ENCODE data around the gene DGKZ.

DGKZ gene

DNA sequence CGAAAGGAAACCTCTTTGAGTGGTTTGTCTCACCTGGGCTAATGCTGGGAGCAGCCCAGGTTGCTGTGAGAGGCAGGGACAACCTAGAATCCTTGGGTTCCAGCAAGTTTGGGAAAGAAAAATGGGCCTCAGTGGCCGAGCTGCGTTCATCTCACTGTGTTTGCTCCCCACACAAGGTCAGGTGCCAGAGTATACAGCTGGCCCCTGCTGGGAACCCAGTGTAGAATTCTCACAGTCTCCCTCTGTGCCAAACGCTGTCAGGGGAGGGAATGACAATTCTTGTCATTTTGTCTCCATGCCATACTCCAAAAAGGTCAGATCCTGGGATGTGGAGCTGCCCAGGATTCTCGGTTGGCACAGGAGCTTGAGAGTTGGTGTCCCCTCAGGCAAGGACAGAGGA lies 4.3 kb downstream of the DGKZ start:
- no peak for TF ChIP-seq CTCF (conservative IDR thresholded peaks at IDR 0.05; ENCODE audit: low read depth, low read length)
- DNase-seq (ENCODE audit: low read depth): no peak
- no peak overlapping the region for H3K4me3 ChIP-seq (ENCODE audit: low read length)

DNA sequence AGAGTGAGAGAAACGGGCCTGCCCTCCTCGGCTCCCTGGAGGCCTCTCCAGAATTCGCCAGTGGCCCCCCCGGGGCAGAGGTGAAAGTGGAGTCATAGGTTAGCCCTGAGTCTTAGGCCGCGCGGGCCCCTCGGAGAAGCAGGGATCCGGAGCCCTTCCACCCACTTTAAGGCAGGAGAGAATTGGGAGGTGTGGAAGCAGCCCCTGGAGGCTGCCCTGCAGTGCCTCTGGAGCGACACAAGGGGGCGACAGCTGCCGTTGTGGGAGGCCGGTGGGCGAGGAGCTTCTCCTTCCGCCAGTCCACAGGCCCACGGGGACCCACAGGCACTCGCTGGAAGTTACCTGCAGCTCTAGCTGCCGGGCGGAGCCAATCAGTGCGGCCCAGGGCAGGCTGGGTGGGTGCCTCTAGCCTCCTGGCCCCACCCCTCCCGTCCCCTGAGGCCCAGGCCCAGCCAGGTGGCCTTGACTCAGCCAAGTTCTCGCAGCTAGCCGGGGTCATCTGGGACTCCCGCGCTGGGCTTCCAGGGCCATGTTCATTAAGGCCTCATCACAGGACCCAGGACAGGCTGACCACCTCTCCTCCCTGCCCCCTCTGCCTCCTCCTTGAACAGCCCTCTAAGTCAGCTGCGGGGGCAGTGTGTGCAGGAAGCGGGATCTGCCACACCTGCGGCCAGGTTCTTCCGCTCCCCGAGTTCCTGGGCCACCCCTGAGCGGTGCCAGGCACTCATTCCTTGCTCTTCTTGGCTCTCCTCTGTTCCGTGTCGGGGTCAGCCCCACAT lies 5.0 kb downstream of the DGKZ start:
- no peak for DNase-seq (ENCODE audit: low read depth)
- H3K4me3 ChIP-seq (ENCODE audit: low read length): no peak overlapping the region
- TF ChIP-seq CTCF (conservative IDR thresholded peaks at IDR 0.05; ENCODE audit: low read depth, low read length): peak; percentile 89

DNA sequence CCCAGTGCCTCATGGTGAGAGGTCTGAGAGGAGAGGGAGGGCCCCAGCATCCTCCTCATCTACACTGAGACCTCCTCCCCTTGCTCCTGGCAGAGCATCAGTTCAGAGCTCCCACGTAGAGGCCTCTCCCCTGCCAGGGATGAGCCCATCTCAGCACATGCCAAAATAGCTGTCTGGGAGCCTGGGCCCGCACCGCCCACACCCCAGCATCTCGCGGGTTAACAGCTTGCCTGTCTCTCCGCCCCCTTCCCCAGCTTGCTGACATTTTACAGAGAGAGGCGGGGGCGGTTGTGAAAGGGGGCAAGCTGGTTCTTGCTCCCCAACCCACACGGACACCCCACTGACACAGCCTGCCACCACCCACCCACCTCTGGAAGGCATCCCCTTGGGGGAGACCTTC lies 6.4 kb downstream of the DGKZ start:
- TF ChIP-seq CTCF (conservative IDR thresholded peaks at IDR 0.05; ENCODE audit: low read depth, low read length): no peak
- H3K4me3 ChIP-seq (ENCODE audit: low read length): no peak overlapping the region
- no peak for DNase-seq (ENCODE audit: low read depth)

DNA sequence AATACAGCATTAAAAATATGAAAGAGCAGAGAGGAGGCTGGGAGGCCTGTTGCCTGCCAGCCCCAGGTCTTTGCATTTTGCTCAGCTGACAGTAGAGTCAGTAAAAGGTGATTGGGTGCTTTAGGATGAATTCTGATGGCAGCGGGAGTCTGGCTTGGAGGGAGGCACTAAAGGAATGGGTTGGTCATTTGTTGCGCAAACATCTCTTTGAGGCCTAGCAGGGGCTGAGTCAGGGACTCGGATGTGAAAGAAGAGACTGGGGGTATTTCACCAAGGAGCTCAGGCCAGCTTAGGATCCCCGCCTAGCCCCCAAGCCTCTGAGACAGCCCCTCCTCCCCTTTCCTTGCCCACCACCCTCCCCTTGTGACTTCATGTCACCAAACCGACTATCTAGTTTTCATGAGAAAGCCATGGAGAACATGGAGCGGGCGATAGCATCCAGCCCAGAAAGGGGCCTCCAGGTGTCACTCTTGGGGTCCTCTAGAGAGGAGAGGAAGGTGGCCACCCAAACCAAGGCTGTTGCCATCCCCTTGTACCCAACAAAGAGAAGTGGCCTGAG lies 9.7 kb downstream of the DGKZ start:
- no peak for TF ChIP-seq CTCF (conservative IDR thresholded peaks at IDR 0.05; ENCODE audit: low read depth, low read length)
- no peak overlapping the region for H3K4me3 ChIP-seq (ENCODE audit: low read length)
- DNase-seq (ENCODE audit: low read depth): no peak

DNA sequence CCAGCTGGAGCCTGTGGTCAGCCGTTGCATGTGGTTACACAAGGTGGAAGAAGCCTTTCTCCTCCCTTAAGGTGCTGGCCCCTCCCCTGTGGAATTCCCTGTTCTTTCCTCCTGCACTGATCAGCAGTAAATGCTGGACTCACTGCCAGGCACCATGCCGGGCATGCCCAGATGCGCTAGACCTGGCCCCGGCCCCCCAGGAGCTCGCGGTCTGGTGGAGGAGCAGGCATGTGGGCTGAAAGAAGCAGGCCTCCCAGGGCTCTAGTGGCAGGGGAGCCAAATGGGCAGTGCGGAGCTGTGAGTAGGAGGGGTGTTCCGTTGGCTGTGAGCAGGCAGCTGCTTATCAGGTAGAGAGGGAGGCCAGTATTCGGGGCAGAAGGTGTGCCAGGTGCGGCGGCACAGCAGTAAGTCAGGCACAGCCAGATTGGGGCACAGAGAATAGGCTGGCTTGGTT lies 10.2 kb downstream of the DGKZ start:
- no peak overlapping the region for H3K4me3 ChIP-seq (ENCODE audit: low read length)
- no peak for DNase-seq (ENCODE audit: low read depth)

DNA sequence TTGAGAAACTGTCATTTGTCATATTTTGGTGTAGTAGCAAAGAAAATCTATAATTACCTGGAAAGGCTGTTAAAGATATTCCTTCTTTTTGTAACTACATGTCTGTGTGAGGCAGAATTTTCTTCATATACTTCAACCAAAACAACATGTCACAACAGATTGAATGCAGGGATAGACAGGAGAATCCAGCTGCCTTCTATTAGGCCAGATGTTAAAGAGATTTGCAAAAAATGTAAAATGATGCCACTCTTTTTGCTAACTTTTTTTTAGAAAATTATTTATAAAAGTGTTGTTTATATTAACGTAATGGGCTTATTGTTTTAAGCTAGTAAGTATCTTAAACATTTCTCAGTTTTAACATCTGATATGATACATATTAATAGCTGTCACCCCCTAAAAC lies 12.7 kb downstream of the DGKZ start:
- no peak for TF ChIP-seq CTCF (conservative IDR thresholded peaks at IDR 0.05; ENCODE audit: low read depth, low read length)
- no peak for DNase-seq (ENCODE audit: low read depth)
- no peak overlapping the region for H3K4me3 ChIP-seq (ENCODE audit: low read length)

More for the DNA sequence above, 10.2 kb downstream of the DGKZ start:
- TF ChIP-seq CTCF (conservative IDR thresholded peaks at IDR 0.05; ENCODE audit: low read depth, low read length): no peak

DNA sequence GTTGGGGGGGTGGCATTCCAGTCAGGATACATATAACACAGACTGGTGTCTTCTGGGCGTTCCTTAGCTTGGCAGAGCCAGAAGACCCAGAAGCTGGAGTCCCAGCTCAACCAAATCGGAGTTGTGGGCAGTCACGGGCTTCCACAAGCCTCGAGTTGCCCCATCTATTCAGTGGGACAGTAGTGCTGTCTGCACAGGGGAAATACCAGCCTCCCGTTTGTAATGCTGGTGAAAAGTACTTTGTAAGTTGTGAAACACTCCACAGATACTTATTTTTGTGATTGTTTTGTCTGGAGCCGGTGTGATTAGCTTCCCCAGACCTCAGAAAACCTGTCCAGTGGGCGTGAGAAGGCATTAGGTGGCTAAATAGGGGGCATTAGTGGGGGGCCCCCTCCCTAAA lies 13.6 kb downstream of the DGKZ start:
- no peak overlapping the region for H3K4me3 ChIP-seq (ENCODE audit: low read length)
- no peak for DNase-seq (ENCODE audit: low read depth)
- no peak for TF ChIP-seq CTCF (conservative IDR thresholded peaks at IDR 0.05; ENCODE audit: low read depth, low read length)
